GM12872 (cell line): Measurements from ENCODE around the gene SMAD1.

Experiments
- CTCF ChIP-seq: IDR thresholded peaks from 3 replicates; pipeline ENCODE4 v1.5.1; 2011; ENCODE audit warnings: low read depth, mild to moderate bottlenecking, low read length, moderate library complexity; ENCODE audit not compliant: insufficient read depth

The SMAD1 gene

GRCh38 chr4:145481164-145481941 is at the start of gene SMAD1:
TSS of gene SMAD1 (plus strand) at chr4:145481853. CDS start at chr4:145514614, 32,761 bp downstream.
- no peak for TF ChIP-seq CTCF

GRCh38 chr4:145433684-145434083 is 48.0 kb upstream of the SMAD1 start:
- TF ChIP-seq CTCF = no peak

GRCh38 chr4:145435646-145436045 is 46.0 kb upstream of the SMAD1 start:
- TF ChIP-seq CTCF = no peak

- no peak for TF ChIP-seq CTCF
These were observed 45.5 kb upstream of the SMAD1 start for GRCh38 chr4:145436114-145436513.

GRCh38 chr4:145436796-145437195 is 44.9 kb upstream of the SMAD1 start:
- TF ChIP-seq CTCF = no peak

GRCh38 chr4:145437466-145437865 is 44.2 kb upstream of the SMAD1 start:
- no peak for TF ChIP-seq CTCF

- TF ChIP-seq CTCF = no peak
These were observed 43.4 kb upstream of the SMAD1 start for GRCh38 chr4:145438298-145438697.
